Glomerular endothelial cell (primary cell): ENCODE data around the gene ANKUB1. TPM values are rescaled to one million over a fixed set of nuclear protein-coding genes. Genes with fewer than 3 reads are reported as not detected.

Experiments used
- DNase-seq: peaks from one replicate; pipeline ENCODE4 v3.0.0-alpha.2; 2011; ENCODE audit warnings: low read depth, low spot score; ENCODE audit errors: extremely low read depth
- total RNA-seq: library from RNA; depleted of rRNA; stranded (reverse); fragments of >200 nt; gene quantifications from 2 replicates; pipeline ENCODE4 v1.2.3, GENCODE V29; 2015

Gene ANKUB1
- total RNA-seq, 1 donor from 2014 or later: not detected

DNA sequence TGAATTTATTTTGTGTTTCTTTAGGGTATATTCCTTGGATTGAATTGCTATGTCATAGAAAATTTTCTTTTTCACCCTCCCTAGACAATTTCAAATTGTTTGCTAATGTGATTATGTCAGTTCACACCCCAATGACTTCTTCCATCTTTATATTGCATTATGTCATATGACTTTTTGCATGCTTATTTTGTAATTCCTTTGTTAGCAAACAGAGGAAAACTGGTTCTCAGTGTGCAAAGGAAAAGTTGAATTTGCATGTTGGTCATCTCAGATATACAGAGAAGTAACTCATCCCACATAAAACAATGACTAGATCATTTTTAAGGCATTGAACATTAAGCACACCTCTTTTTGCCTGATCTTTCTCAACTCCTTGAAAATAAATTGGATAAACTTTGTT lies 17.3 kb upstream of the ANKUB1 start:
- DNase-seq: no peak

DNA sequence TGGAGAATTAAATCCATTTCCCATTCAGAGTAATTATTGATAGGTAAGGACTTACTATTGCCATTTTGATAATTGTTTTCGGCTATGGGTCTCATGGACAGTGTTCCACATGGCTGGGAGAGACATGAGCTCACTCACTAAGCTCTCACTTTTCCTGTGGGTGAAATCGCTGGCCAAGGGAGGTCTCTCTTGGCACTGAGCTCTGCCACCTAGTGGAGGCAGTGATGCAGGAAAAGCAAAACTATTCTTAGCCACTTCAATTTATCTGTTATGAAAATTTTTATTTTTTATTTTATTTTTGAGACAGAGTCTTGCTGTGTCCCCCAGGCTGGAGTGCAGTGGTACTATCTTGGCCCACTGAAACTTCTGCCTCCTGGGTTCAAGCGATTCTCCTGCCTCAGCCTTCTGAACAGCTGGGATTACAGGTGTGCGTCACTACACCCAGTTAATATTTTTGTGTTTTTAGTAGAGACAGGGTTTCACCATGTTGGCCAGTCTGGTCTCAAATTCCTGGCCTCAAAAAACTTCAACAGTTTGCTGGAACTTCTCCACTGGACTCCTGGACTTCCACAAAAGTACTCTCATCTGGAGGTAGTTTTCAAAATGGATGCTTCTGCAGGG lies 16.0 kb upstream of the ANKUB1 start:
- DNase-seq: no peak

- DNase-seq: no peak
Observed at GRCh38 chr3:149806171-149806778, 13.9 kb upstream of the ANKUB1 start.

GRCh38 chr3:149801639-149802038 lies 9.3 kb upstream of the ANKUB1 start:
- DNase-seq: no peak

- DNase-seq: no peak
Observed at GRCh38 chr3:149801195-149801594, 8.8 kb upstream of the ANKUB1 start.

- no peak for DNase-seq
Observed at GRCh38 chr3:149800693-149801092, 8.3 kb upstream of the ANKUB1 start.

DNA sequence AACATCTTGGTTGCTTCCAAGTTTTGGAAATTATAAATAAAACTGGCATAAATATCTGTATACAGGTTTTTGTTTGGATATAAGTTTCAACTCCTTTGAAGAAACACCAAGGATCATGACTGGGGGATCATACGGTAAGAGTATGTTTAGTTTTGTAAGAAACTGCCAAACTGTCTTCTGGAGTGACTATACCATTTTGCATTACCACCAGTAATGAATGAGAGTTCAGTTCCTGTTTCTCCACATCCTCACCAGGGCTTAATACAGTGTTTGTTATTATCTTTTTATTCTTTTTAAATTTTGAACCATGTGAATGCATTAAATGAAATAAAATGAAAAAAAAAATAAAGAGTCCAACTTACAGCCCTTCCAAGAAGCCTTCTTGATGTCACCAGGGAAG lies 3.7 kb upstream of the ANKUB1 start:
- no peak for DNase-seq

DNA sequence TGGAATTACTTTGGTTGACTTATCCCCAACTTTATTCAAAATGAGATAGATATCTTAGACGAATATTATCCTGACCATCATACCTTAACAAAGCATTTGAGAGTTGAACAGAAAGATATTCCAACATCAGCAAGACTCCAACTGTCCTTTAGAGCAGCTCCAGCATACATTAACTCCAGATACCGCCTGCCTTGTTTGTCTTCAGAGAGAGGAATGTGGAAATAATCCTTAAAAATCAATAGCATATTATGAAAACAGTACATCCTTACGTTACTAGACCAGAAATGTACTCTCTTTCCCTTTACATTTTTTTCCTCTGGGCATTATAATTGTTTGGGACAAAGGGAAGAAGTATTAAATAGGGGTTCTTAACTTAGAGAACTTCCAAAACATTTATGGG lies 1.7 kb downstream of the ANKUB1 start:
- no peak for DNase-seq

GRCh38 chr3:149790268-149790667 lies 2.1 kb downstream of the ANKUB1 start:
- DNase-seq: no peak

GRCh38 chr3:149784064-149784704 lies 8.2 kb downstream of the ANKUB1 start:
- no peak for DNase-seq

- DNase-seq: no peak
Observed at GRCh38 chr3:149783576-149783975, 8.8 kb downstream of the ANKUB1 start.

- DNase-seq: no peak
Observed at GRCh38 chr3:149781741-149782140, 10.6 kb downstream of the ANKUB1 start.

DNA sequence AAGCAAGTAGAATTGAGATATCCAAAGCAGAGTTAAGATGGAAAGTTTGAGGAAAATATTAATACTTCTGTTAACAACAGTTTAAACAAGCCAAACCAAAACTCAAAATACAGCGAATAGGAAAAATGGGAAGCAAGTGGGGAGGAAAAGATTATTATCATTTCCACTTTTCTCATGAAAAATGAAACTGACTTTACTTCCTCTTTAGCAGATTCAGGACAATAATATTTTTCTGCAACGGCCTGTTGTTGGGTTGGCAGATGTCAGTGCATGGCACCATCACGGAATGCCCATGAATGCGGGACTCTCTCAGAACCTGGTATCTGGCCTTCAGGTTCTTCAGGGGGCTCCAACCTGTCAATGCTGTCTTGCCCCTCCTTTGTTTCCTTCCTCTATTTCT lies 11.1 kb downstream of the ANKUB1 start:
- no peak for DNase-seq

- DNase-seq: no peak
Observed at GRCh38 chr3:149777414-149778214, 14.7 kb downstream of the ANKUB1 start.

DNA sequence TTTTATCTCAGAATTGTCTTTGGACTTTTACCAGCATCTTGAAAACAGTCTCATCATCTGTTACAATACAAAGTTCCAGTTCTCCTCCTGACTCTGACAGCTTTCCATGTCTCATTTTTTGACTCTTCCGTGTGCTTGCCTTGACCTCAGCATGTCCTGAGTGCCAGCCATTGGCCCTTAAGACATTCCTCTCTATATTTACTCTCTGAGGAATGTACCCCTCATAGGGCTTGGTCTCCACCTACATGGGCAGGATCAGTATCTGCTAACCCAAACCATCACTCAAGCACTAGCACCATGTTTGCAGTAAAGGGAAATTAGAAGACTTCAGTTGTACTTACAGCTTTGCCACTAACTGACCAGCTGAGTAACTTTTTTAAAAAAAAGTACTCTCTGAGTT lies 16.2 kb downstream of the ANKUB1 start:
- no peak for DNase-seq

GRCh38 chr3:149772861-149773260 lies 19.5 kb downstream of the ANKUB1 start:
- no peak for DNase-seq

GRCh38 chr3:149771652-149772271 lies 20.6 kb downstream of the ANKUB1 start:
- no peak for DNase-seq

DNA sequence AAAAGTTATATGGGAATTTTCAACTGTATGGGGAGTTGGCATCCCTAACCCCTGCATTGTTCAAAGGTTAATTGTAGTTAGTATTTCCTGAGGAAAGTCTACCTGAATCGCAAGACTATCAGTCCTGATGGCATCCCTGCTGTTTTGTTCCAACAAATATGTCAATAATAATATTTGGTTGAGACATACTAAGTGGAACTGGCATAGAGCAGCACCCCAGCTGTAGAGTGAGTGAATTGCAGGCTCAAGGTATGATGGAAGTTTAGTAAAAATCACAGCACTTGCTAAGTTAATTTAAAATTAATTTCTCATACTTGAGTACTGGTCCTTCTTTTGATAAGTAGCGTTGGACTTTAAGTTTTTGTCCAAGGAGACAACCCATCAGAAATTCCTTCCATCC lies 22.1 kb downstream of the ANKUB1 start:
- no peak for DNase-seq

GRCh38 chr3:149768704-149769103 lies 23.6 kb downstream of the ANKUB1 start:
- no peak for DNase-seq

DNA sequence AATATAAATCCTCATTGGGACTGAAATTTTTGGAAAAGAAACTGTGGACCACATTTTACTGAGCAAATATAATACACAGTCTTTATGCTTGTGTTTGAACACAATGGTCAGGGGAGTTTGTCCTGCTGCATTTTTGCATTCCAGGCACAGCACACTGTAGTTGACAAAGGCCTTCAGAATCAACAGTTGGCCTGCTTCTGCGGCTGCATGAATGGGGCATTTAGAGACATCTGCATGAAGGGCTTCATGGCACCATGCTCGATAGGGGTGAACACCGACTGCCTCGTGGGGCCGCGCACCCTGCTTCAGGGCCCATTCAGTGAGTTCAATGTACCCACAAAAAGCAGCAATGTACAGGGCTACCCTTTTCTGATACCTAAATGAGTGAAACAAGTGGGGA lies 24.6 kb downstream of the ANKUB1 start:
- DNase-seq: no peak

DNA sequence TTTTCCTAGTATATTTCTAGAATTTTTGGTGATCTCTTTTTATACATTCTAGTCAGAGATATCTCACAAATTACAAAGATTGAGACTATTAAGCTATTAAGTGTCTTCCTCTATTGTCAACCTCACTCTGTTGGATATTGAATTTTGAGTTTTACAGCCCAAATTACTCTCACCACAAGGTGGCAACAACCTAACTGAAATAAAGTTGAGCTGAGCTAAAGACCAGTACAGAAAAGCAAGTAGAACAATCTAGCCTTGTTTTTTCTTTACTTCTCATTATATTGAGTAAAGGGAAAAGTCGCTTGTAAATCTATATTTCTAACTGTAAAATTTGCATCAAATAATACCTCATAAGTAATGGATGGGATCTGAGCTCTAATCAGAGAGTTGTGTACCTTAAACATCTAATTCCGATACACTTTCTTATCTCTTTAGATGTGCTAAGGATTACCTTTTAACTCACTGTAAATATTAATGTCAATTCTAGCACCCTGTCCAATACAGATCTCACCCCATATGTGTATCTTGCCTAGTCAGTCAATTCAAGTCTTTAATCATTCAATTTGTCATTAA lies 26.5 kb downstream of the ANKUB1 start:
- DNase-seq: no peak
